ENCODE results near the gene TNK2.

Gene TNK2

DNA sequence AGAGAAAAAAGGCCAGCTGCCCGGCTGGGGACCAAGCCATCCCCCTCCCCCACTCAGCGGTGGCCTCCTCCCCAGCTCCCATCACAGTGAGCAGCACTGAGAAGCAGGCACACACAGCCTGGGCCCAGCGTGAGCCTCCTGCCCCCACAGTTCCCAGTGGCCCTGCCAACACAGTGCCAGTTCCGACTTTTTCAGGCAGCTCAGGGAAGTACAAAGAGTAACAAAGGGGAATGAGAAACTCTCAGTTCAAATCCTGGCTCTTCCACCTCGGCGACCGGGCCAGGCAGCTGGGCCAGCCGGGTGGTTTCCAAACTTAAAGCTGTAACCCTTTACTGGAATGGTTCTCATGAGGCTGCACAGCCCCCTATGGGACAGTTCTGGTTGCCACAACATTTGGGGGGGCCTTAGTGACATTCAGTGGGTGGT lies 18.5 kb downstream of the TNK2 start:
- peaks cover 0 to 35% of the 10 kb centered on the region in 2 experiments; a peak in 1 of 3 replicates for H3K36me3 ChIP-seq (ENCODE audit: control insufficient read depth in 2 of 2, insufficient read depth in 1 of 2, low read length in 2 of 2)
- TF ChIP-seq ZIC2 (tag by site-specific recombination; IDR thresholded peaks at IDR 0.05) (peak; percentile 84), ZNF624 (tag by site-specific recombination; IDR thresholded peaks at IDR 0.05) (no peak)
- H3K9me3 ChIP-seq (ENCODE audit: control insufficient read depth, insufficient read depth, low read depth, low read length), result no peaks in the 10 kb centered on the region
- POLR2A ChIA-PET, result no interaction called here
- H3K27ac ChIP-seq (ENCODE audit: extremely low read depth, low read depth, low read length), result no peak overlapping the region
- CTCF ChIA-PET, result interaction anchor here (0.6 to 2.7 kb wide), 3 partner anchors 25 to 307 kb away, joined by 4 to 12 read pairs (median 6); no protein-coding TSS in a partner anchor
- H3K4me3 ChIP-seq (ENCODE audit: low read depth, low read length), result no peak overlapping the region
- H3K4me1 ChIP-seq (ENCODE audit: control insufficient read depth, insufficient read depth, low read length), result no peaks in the 10 kb centered on the region

DNA sequence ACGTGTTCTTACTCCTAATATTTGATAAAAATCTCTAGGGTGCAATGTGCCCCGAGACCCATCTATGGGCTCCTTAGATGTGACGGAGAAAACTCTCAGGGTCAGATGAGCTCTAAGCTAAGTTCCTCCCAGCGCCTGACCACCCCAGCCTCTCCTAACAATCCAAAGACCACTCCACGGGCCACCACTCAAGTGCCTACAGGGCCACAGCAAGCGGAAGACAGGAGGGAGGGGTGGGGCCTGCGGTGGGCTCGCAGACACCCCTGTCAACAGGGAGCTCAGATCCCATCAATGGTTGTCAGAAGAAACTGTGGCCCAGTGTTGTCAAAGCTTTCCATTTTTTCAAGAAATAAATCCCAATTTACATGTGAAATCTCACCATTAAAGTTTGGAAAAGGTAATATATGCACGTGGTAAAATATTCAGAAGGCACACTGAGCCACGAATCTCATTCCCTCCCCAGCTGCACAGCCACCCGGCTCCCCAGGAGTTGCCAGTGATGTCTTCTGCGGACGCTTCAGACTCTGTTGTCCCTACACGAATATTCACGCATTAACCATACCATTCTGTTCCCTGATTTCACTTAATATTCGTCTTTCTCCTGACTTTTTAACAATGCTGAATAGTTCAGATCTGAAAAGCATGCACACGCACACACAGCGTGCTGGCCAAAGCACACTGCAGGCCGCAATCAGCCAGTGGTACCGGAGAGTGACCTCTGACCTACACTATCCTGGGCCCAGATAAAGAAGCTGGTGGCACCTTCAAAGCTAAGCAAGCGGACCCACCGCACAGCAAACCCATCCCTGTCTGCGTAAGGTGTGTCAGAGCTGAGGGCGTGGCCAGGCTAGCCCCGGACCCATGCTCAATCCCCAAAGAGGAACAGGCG lies 19.1 kb downstream of the TNK2 start:
- ChIA-PET CTCF (interaction anchor here (0.6 to 2.7 kb wide), 4 partner anchors 26 to 308 kb away, joined by 3 to 12 read pairs (median 5); no protein-coding TSS in a partner anchor), POLR2A (no interaction called here)
- H3K36me3 ChIP-seq (ENCODE audit: control insufficient read depth in 2 of 2, insufficient read depth in 1 of 2, low read length in 2 of 2), result peaks cover 0 to 39% of the 10 kb centered on the region in 2 experiments; a peak in 1 of 3 replicates

More for the DNA sequence above, 19.1 kb downstream of the TNK2 start:
- Histone ChIP-seq H3K4me3 (ENCODE audit: low read depth, low read length) (no peak overlapping the region), H3K9me3 (ENCODE audit: control insufficient read depth, insufficient read depth, low read depth, low read length) (no peaks in the 10 kb centered on the region), H3K4me1 (ENCODE audit: control insufficient read depth, insufficient read depth, low read length) (no peaks in the 10 kb centered on the region), H3K27ac (ENCODE audit: extremely low read depth, low read depth, low read length) (no peak overlapping the region)
- no peak for TF ChIP-seq ZNF138 (tag by site-specific recombination; IDR thresholded peaks at IDR 0.05; ENCODE audit: borderline replicate concordance)
- TF ChIP-seq ZNF843 (tag by site-specific recombination; IDR thresholded peaks at IDR 0.05), result no peak
- no peak for TF ChIP-seq ZNF112 (tag by site-specific recombination; IDR thresholded peaks at IDR 0.05)
- TF ChIP-seq, protein P1, sequence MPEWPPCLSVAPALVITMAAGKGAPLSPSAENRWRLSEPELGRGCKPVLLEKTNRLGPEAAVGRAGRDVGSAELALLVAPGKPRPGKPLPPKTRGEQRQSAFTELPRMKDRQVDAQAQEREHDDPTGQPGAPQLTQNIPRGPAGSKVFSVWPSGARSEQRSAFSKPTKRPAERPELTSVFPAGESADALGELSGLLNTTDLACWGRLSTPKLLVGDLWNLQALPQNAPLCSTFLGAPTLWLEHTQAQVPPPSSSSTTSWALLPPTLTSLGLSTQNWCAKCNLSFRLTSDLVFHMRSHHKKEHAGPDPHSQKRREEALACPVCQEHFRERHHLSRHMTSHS (tag by site-specific recombination; IDR thresholded peaks at IDR 0.05), result no peak
- TF ChIP-seq ZFP41 (tag by site-specific recombination; IDR thresholded peaks at IDR 0.05; ENCODE audit: borderline replicate concordance), result no peak
- TF ChIP-seq, protein P2, sequence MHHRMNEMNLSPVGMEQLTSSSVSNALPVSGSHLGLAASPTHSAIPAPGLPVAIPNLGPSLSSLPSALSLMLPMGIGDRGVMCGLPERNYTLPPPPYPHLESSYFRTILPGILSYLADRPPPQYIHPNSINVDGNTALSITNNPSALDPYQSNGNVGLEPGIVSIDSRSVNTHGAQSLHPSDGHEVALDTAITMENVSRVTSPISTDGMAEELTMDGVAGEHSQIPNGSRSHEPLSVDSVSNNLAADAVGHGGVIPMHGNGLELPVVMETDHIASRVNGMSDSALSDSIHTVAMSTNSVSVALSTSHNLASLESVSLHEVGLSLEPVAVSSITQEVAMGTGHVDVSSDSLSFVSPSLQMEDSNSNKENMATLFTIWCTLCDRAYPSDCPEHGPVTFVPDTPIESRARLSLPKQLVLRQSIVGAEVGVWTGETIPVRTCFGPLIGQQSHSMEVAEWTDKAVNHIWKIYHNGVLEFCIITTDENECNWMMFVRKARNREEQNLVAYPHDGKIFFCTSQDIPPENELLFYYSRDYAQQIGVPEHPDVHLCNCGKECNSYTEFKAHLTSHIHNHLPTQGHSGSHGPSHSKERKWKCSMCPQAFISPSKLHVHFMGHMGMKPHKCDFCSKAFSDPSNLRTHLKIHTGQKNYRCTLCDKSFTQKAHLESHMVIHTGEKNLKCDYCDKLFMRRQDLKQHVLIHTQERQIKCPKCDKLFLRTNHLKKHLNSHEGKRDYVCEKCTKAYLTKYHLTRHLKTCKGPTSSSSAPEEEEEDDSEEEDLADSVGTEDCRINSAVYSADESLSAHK (tag by site-specific recombination; IDR thresholded peaks at IDR 0.05), result no peak
- TF ChIP-seq, protein P3, sequence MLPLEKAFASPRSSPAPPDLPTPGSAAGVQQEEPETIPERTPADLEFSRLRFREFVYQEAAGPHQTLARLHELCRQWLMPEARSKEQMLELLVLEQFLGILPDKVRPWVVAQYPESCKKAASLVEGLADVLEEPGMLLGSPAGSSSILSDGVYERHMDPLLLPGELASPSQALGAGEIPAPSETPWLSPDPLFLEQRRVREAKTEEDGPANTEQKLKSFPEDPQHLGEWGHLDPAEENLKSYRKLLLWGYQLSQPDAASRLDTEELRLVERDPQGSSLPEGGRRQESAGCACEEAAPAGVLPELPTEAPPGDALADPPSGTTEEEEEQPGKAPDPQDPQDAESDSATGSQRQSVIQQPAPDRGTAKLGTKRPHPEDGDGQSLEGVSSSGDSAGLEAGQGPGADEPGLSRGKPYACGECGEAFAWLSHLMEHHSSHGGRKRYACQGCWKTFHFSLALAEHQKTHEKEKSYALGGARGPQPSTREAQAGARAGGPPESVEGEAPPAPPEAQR (tag by site-specific recombination; IDR thresholded peaks at IDR 0.05), result no peak
- TF ChIP-seq, protein P4, sequence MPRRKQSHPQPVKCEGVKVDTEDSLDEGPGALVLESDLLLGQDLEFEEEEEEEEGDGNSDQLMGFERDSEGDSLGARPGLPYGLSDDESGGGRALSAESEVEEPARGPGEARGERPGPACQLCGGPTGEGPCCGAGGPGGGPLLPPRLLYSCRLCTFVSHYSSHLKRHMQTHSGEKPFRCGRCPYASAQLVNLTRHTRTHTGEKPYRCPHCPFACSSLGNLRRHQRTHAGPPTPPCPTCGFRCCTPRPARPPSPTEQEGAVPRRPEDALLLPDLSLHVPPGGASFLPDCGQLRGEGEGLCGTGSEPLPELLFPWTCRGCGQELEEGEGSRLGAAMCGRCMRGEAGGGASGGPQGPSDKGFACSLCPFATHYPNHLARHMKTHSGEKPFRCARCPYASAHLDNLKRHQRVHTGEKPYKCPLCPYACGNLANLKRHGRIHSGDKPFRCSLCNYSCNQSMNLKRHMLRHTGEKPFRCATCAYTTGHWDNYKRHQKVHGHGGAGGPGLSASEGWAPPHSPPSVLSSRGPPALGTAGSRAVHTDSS (tag by site-specific recombination; IDR thresholded peaks at IDR 0.05), result no peak
- TF ChIP-seq ZNF701 (tag by site-specific recombination; IDR thresholded peaks at IDR 0.05), result no peak
- no peak for TF ChIP-seq ZBTB17 (tag by site-specific recombination; IDR thresholded peaks at IDR 0.05)
- no peak for TF ChIP-seq ZNF677 (tag by site-specific recombination; IDR thresholded peaks at IDR 0.05)
- TF ChIP-seq ZEB2 (tag by site-specific recombination; IDR thresholded peaks at IDR 0.05), result no peak
- TF ChIP-seq ZNF548 (tag by site-specific recombination; IDR thresholded peaks at IDR 0.05), result no peak
- TF ChIP-seq, protein P5, sequence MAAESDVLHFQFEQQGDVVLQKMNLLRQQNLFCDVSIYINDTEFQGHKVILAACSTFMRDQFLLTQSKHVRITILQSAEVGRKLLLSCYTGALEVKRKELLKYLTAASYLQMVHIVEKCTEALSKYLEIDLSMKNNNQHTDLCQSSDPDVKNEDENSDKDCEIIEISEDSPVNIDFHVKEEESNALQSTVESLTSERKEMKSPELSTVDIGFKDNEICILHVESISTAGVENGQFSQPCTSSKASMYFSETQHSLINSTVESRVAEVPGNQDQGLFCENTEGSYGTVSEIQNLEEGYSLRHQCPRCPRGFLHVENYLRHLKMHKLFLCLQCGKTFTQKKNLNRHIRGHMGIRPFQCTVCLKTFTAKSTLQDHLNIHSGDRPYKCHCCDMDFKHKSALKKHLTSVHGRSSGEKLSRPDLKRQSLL (tag by site-specific recombination; IDR thresholded peaks at IDR 0.05), result no peak
- no peak for TF ChIP-seq ZNF202 (tag by site-specific recombination; IDR thresholded peaks at IDR 0.05; ENCODE audit: borderline replicate concordance)

All from HEK293 (cell line).